ENCODE measurements around the gene UBE3A. TPM values are rescaled to one million over a fixed set of nuclear protein-coding genes. Genes with fewer than 3 reads are reported as not detected.

Gene UBE3A
- total RNA-seq (2014; rRNA removed; shearing (Covaris generic)) = 72.1 and 72.9 TPM in 2 replicates

DNA sequence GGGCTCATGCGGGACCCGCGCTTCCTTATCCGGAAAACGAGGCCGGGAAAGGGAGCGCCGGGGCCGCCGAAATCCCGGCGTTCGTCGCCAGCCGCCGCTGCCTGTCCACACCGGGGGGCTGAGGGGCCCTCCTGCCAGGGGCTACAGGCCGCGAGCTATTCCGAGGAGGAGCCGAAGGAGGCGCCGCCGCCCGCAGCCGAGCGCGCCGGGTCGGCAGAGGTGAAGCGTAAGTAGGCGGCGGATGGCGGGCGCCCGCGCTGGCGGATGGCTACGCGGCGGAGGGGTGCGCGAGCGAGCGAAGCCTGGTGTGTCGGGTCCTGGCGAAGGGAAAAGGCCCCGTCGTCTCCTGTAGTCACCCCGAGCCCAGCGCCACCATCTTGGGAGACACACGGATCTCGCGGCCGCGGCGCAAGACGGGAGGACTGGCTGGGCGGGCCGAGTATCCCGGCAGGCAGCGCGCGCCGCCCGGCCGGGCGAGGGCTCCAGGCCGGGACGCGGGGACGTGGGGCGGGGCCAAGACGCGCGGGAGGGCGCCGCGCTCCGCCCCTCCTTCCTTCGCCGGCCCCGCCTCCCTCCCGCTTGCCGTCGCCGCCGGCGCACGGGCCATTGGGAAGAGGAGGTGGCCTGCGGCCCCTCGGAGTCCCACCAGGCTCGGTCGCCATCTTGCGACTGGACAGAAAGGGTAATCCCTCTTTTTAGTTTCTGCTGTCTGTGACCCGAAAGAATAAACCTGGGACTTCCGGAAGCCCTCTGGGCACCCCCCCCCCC lies at the start of gene UBE3A:
Gene UBE3A (minus strand): TSS at position 424 of the 768 bp plus-strand sequence. CDS start 29,917 bp downstream, outside the sequence.

